GM23248 (cell line): Measurements from ENCODE around the gene PHOX2B.

Experiments
- EZH2 ChIP-seq: fragments of 200-600 bp; sonication (generic); IDR thresholded peaks from 2 replicates; pipeline ENCODE4 v1.6.1; 2018; ENCODE audit warnings: antibody characterized with exemption, mild to moderate bottlenecking; ENCODE audit not compliant: insufficient read depth, poor library complexity, severe bottlenecking
- EZH2phosphoT487 ChIP-seq: fragments of 200-600 bp; sonication (generic); IDR thresholded peaks from 2 replicates; pipeline ENCODE4 v1.6.1; 2018; ENCODE audit warnings: antibody characterized with exemption, moderate library complexity, mild to moderate bottlenecking, low read depth; ENCODE audit not compliant: insufficient read depth

DNA sequence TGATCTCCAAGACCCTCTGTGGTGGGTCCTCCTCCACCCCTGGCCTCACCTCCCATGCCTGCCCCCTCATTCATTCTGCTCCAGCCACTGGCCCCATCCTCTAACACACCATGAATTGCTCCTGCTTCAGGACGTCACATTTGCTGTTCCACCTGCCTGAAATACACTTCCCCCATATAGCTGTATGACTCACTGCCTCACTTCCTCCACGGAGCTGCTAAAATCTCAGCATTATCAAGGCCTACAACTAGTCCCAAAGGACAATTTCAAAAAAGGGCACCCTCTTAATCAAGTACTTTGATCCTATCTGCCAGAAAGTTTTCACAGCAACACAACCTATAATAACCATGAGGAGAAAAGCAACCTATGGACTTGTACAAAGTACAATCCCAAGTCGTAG is 43.6 kb upstream of the PHOX2B start:
- TF ChIP-seq EZH2phosphoT487: no peak
- no peak for TF ChIP-seq EZH2
